ENCODE measurements around the gene EHD1.

EHD1 gene

GRCh38 chr11:64905516-64906313, 27.3 kb upstream of the EHD1 start:
- H3K9me2 ChIP-seq (replicated peaks; ENCODE audit: control insufficient read depth, low read length) = no peaks in the 10 kb centered on the region
- no peaks in the 10 kb centered on the region for H3K4me1 ChIP-seq (ENCODE audit: control insufficient read depth, low read length)
- H3K27ac ChIP-seq (ENCODE audit: low read depth, low read length) = no peak overlapping the region
- peaks cover 55% of the 10 kb centered on the region for H3K36me3 ChIP-seq (ENCODE audit: control insufficient read depth, low read length)
- no peaks in the 10 kb centered on the region for H3F3A ChIP-seq (ENCODE audit: control insufficient read depth, insufficient read depth)
- no peaks in the 10 kb centered on the region for H4K20me1 ChIP-seq (ENCODE audit: control insufficient read depth, insufficient read depth, low read depth, low read length)
- no peaks in the 10 kb centered on the region for H3K27me3 ChIP-seq (ENCODE audit: control insufficient read depth, low read length)
- H3K4me2 ChIP-seq (ENCODE audit: low read length) = no peak overlapping the region
- H3K4me3 ChIP-seq (ENCODE audit: low read length) = no peak overlapping the region
- no peak for TF ChIP-seq EZH2phosphoT487 (IDR thresholded peaks at IDR 0.05; ENCODE audit: borderline replicate concordance, low read length)
- no peak for TF ChIP-seq CTCF (IDR thresholded peaks at IDR 0.05; ENCODE audit: low read depth, low read length, poor library complexity, severe bottlenecking)
- H3K9me3 ChIP-seq (ENCODE audit: control insufficient read depth, insufficient read depth, low read length) = no peaks in the 10 kb centered on the region
- H3K79me2 ChIP-seq (ENCODE audit: control insufficient read depth, low read length) = no peaks in the 10 kb centered on the region

GRCh38 chr11:64903291-64903833, 24.9 kb upstream of the EHD1 start:
- H3K79me2 ChIP-seq (ENCODE audit: control insufficient read depth, low read length) = no peaks in the 10 kb centered on the region
- no peaks in the 10 kb centered on the region for H3K27me3 ChIP-seq (ENCODE audit: control insufficient read depth, low read length)
- H3F3A ChIP-seq (ENCODE audit: control insufficient read depth, insufficient read depth) = no peaks in the 10 kb centered on the region
- H3K4me1 ChIP-seq (ENCODE audit: control insufficient read depth, low read length) = no peaks in the 10 kb centered on the region
- H3K4me2 ChIP-seq (ENCODE audit: low read length) = no peak overlapping the region
- no peaks in the 10 kb centered on the region for H3K9me2 ChIP-seq (replicated peaks; ENCODE audit: control insufficient read depth, low read length)
- H3K27ac ChIP-seq (ENCODE audit: low read depth, low read length) = no peak overlapping the region
- H3K36me3 ChIP-seq (ENCODE audit: control insufficient read depth, low read length) = peaks cover 40% of the 10 kb centered on the region
- no peaks in the 10 kb centered on the region for H3K9me3 ChIP-seq (ENCODE audit: control insufficient read depth, insufficient read depth, low read length)
- H4K20me1 ChIP-seq (ENCODE audit: control insufficient read depth, insufficient read depth, low read depth, low read length) = no peaks in the 10 kb centered on the region
- TF ChIP-seq EZH2phosphoT487 (IDR thresholded peaks at IDR 0.05; ENCODE audit: borderline replicate concordance, low read length) = no peak
- TF ChIP-seq CTCF (IDR thresholded peaks at IDR 0.05; ENCODE audit: low read depth, low read length, poor library complexity, severe bottlenecking) = no peak
- no peak overlapping the region for H3K4me3 ChIP-seq (ENCODE audit: low read length)

GRCh38 chr11:64902102-64902900, 23.9 kb upstream of the EHD1 start:
- no peak overlapping the region for H3K4me2 ChIP-seq (ENCODE audit: low read length)
- H3K36me3 ChIP-seq (ENCODE audit: control insufficient read depth, low read length) = peaks cover 39% of the 10 kb centered on the region
- H4K20me1 ChIP-seq (ENCODE audit: control insufficient read depth, insufficient read depth, low read depth, low read length) = no peaks in the 10 kb centered on the region
- no peaks in the 10 kb centered on the region for H3K9me3 ChIP-seq (ENCODE audit: control insufficient read depth, insufficient read depth, low read length)
- H3K4me3 ChIP-seq (ENCODE audit: low read length) = no peak overlapping the region
- no peak overlapping the region for H3K27ac ChIP-seq (ENCODE audit: low read depth, low read length)
- no peak for TF ChIP-seq EZH2phosphoT487 (IDR thresholded peaks at IDR 0.05; ENCODE audit: borderline replicate concordance, low read length)
- H3K4me1 ChIP-seq (ENCODE audit: control insufficient read depth, low read length) = no peaks in the 10 kb centered on the region
- H3F3A ChIP-seq (ENCODE audit: control insufficient read depth, insufficient read depth) = no peaks in the 10 kb centered on the region
- H3K79me2 ChIP-seq (ENCODE audit: control insufficient read depth, low read length) = no peaks in the 10 kb centered on the region
- no peaks in the 10 kb centered on the region for H3K9me2 ChIP-seq (replicated peaks; ENCODE audit: control insufficient read depth, low read length)
- no peaks in the 10 kb centered on the region for H3K27me3 ChIP-seq (ENCODE audit: control insufficient read depth, low read length)
